AG09309 (cell line): ENCODE results near the gene AKR1C4.
"Not testable (repeated sequence)": the region's sequence is repeated elsewhere in the genome, so short reads cannot be mapped to it uniquely, and the experiment has no call there.

Source experiments
- DNase-seq: peaks from one replicate; pipeline ENCODE4 v3.0.0-alpha.2; 2010; ENCODE audit warnings: low read depth
- H3K4me3 ChIP-seq: 2 replicates; pipeline ENCODE4 v1.5.1; 2011; ENCODE audit warnings: mild to moderate bottlenecking, low read depth, low read length, moderate library complexity; ENCODE audit not compliant: control insufficient read depth
- TF ChIP-seq, protein P1 (sequence below): IDR thresholded peaks from 2 replicates; pipeline ENCODE4 v1.5.1; 2011; ENCODE audit warnings: mild to moderate bottlenecking, low read depth, low read length, inconsistent platforms; ENCODE audit not compliant: insufficient read depth, control insufficient read depth; ENCODE audit errors: missing control alignments

The AKR1C4 gene

DNA sequence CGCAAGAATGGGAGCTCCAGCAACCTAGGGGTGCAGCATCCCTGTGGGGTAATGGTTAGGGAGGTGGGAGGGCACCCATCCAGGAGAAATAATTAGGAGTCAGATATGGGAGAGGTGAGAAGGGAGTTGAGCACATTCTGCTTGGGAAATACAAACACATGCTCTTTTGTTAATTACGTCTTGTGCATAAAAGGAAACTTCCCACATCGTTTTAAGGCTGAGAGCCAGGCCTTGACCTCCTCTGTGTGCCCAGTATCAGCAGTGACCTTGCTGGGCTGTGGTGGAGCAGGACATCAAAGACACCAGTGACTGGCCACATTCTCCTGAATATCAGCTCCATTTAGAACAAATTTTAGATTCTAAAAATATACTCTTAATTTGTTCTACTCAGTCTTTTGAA, 22.6 kb downstream of the AKR1C4 start:
- no peak for DNase-seq
- H3K4me3 ChIP-seq, result no peak overlapping the region
- TF ChIP-seq, protein P1, sequence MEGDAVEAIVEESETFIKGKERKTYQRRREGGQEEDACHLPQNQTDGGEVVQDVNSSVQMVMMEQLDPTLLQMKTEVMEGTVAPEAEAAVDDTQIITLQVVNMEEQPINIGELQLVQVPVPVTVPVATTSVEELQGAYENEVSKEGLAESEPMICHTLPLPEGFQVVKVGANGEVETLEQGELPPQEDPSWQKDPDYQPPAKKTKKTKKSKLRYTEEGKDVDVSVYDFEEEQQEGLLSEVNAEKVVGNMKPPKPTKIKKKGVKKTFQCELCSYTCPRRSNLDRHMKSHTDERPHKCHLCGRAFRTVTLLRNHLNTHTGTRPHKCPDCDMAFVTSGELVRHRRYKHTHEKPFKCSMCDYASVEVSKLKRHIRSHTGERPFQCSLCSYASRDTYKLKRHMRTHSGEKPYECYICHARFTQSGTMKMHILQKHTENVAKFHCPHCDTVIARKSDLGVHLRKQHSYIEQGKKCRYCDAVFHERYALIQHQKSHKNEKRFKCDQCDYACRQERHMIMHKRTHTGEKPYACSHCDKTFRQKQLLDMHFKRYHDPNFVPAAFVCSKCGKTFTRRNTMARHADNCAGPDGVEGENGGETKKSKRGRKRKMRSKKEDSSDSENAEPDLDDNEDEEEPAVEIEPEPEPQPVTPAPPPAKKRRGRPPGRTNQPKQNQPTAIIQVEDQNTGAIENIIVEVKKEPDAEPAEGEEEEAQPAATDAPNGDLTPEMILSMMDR, result no peak

DNA sequence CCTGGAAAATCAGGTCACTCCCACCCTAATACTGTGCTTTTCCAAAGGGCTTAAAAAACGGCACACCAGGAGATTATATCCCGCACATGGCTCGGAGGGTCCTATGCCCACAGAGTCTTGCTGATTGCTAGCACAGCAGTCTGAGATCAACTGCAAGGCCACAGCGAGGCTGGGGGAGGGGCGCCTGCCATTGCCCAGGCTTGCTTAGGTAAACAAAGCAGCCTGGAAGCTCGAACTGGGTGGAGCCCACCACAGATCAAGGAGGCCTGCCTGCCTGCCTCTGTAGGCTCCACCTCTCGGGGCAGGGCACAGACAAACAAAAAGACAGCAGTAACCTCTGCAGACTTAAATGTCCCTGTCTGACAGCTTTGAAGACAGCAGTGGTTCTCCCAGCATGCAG, 26.3 kb downstream of the AKR1C4 start:
- DNase-seq, H3K4me3 ChIP-seq: not testable (repeated sequence)

DNA sequence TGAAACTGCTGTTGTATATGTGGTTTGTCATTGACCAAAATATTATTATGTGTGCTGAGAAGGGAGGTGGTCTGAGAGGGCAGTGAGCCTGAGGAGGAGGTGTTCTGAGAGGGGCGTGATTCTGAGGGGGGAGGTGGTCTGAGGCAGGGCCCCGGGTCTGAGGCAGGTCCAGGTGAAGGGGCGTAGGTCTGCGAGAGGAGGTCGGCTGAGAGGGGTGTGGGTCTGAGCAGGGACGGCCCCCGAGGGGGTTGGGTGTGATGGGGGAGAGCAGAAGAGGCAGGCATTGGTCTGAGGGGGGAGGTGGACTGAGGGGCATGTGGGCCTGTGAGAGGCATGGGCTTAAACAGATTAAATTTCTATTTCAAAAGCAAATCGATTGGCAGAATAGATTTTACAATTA, 32.4 kb downstream of the AKR1C4 start:
- TF ChIP-seq, protein P1, result no peak
- DNase-seq, result no peak
- no peak overlapping the region for H3K4me3 ChIP-seq

DNA sequence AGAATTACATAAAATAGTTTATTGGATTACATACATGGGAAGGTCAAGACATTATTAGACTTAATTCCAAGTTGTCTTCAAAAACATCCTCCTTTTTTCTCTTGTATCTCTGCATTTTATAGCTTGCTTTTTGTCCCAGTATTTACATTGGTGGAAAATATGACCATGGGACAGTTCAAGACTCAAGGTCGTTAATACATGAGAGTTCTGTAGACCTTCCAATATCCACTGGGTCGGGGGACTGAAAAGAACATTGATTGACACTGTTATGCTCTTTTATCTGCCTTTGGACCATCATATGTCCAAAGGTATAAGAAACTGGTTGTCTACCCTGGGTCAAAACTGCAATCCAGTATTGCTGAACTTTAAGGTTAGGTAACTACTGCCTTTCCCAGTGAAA, 36.7 kb downstream of the AKR1C4 start:
- H3K4me3 ChIP-seq, result no peak overlapping the region
- TF ChIP-seq, protein P1, result no peak
- DNase-seq, result no peak

DNA sequence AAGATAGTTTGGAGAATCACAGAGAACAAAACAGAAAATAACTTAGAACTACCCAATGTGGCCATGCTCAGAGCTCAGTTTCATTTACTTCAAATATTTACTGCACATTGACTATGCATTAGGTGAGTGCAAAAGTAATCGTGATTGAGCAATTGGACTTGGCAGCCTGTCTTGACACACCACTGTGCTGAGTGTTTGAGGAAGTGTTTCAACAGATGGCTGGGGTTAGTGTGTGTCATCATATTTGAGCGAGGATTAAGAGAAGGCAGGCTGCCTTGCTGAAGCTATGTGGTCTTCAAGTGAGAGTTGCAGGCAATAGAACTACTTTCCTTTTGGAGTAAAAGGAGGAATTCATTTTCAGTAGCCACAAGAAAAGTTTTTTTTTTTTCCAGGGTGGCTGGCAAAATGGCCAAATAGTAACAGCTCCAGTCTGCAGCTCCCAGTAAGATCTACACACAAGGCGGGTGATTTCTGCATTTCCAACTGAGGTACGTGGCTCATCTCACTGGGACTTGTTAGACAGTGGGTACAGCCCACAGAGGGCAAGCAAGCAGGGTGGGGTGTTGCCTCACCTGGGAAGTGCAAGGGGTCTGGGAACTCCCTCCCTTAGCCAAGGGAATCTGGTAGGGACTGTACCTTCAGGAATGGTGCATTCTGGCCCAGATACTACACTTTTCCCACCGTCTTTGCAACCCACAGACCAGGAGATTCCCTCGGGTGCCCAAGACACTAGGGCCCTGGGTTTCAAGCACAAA, 37.6 kb downstream of the AKR1C4 start:
- TF ChIP-seq, protein P1, result no peak
- H3K4me3 ChIP-seq, result no peak overlapping the region
- DNase-seq, result peak; percentile 52

DNA sequence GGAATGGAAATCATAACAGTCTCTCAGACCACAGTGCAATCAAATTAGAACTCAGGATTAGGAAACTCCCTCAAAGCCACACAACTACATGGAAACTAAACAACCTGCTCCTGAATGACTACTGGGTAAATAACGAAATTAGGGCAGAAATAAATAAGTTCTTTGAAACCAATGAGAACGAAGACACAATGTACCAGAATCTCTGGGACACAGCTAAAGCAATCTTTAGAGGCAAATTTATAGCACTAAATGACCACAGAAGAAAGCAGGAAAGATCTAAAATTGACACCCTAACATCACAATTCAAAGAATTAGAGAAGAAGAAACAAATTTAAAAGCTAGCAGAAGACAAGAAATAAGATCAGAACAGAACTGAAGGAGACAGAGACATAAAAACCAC, 40.9 kb downstream of the AKR1C4 start:
- DNase-seq, H3K4me3 ChIP-seq: not testable (repeated sequence)

DNA sequence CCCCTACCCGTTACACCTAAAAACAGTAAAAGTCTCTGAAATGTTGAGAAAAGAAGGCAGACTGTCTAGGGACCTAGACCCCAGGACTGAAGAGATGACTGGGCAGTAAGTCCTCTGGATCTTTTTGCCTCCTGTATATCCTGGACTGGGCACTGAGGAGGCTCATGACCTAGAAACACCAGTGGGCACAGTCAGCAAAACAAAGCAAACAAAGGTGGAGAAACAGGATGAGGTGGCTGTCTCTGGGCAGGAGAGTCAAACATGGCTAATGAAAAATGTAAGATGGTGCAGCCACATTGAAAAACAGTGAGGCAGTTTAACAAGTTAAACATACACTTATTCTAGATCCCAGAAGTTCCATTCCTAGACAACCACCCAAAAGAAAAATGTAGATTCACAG, 45.9 kb downstream of the AKR1C4 start:
- H3K4me3 ChIP-seq, result no peak overlapping the region
- no peak for DNase-seq
- TF ChIP-seq, protein P1, result no peak

DNA sequence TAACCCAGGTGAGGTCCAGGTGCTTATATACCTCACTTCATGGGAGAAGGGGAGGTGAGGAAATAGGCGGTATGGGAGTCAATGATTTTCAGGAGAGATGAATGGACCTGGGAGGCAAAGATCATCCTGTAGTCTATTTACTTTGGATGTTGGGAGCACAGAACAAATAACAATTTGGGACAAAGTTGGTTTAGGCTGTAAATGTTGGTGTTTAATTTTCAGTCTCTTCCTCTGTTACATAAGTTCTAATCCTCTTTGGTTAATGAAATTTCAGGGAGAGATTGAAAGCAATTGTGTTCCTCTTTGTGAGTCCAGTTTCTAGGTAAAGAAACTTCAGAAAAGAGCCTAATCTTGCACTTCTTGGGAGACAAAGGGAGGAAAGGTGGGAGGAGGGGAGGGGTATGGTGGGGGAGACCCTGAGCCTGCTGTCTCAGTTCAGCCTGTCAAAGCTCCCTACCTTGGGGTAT, 46.9 kb downstream of the AKR1C4 start:
- TF ChIP-seq, protein P1, result no peak
- H3K4me3 ChIP-seq, result no peak overlapping the region
- DNase-seq, result no peak
